ENCODE data around the gene SFXN5.
"Not testable (repeated sequence)": the region's sequence is repeated elsewhere in the genome, so short reads cannot be mapped to it uniquely, and the experiment has no call there.

- not testable (repeated sequence) for TF ChIP-seq CTCF (IDR thresholded peaks at IDR 0.05; ENCODE audit: insufficient read depth, low read length, poor library complexity, severe bottlenecking); EZH2phosphoT487 (conservative IDR thresholded peaks at IDR 0.05; ENCODE audit: low read length)
These were observed 22.2 kb upstream of the SFXN5 start for GRCh38 chr2:73093601-73094218.
